ENCODE measurements around the gene KCNAB2. TPM values are rescaled to one million over a fixed set of nuclear protein-coding genes. Genes with fewer than 3 reads are reported as not detected.
A peak's percentile ranks its signal among the peaks of the same experiment; 100 is the strongest.

The KCNAB2 gene
- total RNA-seq, 1 experiment from 2014 or later, result 11.0 TPM

DNA sequence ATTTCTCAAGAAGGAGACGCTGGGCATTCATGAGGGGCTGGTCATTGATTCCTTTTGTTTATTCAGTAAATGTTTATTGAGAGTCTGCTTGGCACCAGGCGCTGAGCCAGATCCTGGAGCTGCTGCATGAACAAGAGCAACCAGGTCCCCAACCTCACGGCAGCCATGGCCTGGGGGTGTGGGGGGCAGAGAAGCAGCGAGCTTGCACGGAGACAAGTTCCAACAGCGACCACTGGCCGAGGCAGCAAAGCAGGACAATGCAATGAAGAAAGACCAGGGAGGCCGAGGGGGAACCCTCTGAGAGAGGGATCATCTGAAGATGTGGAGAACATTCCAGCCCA is 7.5 kb downstream of the KCNAB2 start:
- TF ChIP-seq, protein P1, sequence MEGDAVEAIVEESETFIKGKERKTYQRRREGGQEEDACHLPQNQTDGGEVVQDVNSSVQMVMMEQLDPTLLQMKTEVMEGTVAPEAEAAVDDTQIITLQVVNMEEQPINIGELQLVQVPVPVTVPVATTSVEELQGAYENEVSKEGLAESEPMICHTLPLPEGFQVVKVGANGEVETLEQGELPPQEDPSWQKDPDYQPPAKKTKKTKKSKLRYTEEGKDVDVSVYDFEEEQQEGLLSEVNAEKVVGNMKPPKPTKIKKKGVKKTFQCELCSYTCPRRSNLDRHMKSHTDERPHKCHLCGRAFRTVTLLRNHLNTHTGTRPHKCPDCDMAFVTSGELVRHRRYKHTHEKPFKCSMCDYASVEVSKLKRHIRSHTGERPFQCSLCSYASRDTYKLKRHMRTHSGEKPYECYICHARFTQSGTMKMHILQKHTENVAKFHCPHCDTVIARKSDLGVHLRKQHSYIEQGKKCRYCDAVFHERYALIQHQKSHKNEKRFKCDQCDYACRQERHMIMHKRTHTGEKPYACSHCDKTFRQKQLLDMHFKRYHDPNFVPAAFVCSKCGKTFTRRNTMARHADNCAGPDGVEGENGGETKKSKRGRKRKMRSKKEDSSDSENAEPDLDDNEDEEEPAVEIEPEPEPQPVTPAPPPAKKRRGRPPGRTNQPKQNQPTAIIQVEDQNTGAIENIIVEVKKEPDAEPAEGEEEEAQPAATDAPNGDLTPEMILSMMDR (IDR thresholded peaks at IDR 0.05; ENCODE audit: insufficient read depth in 1 of 2, low read depth in 1 of 2, low read length in 1 of 2, severe bottlenecking in 1 of 2, unreplicated experiment in 1 of 2), result peak in 1 of 2 experiments; percentile 2
- BruUV-seq (replicated peaks), result no TSS peak
- no peaks in the 10 kb centered on the region for H3K9me3 ChIP-seq
- DNase-seq, result no peak
- intact Hi-C loops (cut with micrococcal nuclease; ENCODE audit: unreplicated experiment), result loop anchor here (2.0 kb wide), 1 partner anchor 108 kb away; no protein-coding TSS in a partner anchor
- Mint-ChIP-seq H3K36me3 (ENCODE audit: insufficient read depth, unreplicated experiment) (peaks cover 8% of the 10 kb centered on the region), H3K4me1 (ENCODE audit: low read depth, unreplicated experiment) (no peaks in the 10 kb centered on the region), H3K27me3 (ENCODE audit: insufficient read depth, unreplicated experiment) (no peaks in the 10 kb centered on the region), H3K9me3 (ENCODE audit: unreplicated experiment) (no peaks in the 10 kb centered on the region), H3K4me3 (ENCODE audit: unreplicated experiment) (no peak overlapping the region), H3K27ac (ENCODE audit: unreplicated experiment) (no peak overlapping the region)
- no peak overlapping the region for H3K4me3 ChIP-seq (ENCODE audit: low read depth, low read length)
- CTCF ChIA-PET, result interaction anchor here (0.6 to 1.5 kb wide), 4 partner anchors 60 to 1705 kb away, joined by 3 to 15 read pairs (median 6); no protein-coding TSS in a partner anchor
- H3K4me1 ChIP-seq, result no peaks in the 10 kb centered on the region
- POLR2A ChIA-PET, result interaction anchor here (0.5 kb wide), 1 partner anchor 62 kb away, joined by 3 read pairs; no protein-coding TSS in a partner anchor
- no peaks in the 10 kb centered on the region for H3K36me3 ChIP-seq (ENCODE audit: control insufficient read depth, insufficient read depth, low read length)
- H3K27me3 ChIP-seq (replicated peaks; ENCODE audit: control insufficient read depth, insufficient read depth, low read length), result no peaks in the 10 kb centered on the region

GRCh38 chr1:6054596-6054995 is 8.9 kb downstream of the KCNAB2 start:
- Mint-ChIP-seq H3K4me3 (ENCODE audit: unreplicated experiment) (no peak overlapping the region), H3K36me3 (ENCODE audit: insufficient read depth, unreplicated experiment) (peaks cover 13% of the 10 kb centered on the region), H3K4me1 (ENCODE audit: low read depth, unreplicated experiment) (no peaks in the 10 kb centered on the region), H3K27me3 (ENCODE audit: insufficient read depth, unreplicated experiment) (no peaks in the 10 kb centered on the region), H3K27ac (ENCODE audit: unreplicated experiment) (no peak overlapping the region), H3K9me3 (ENCODE audit: unreplicated experiment) (no peaks in the 10 kb centered on the region)
- ChIA-PET POLR2A (no interaction called here), CTCF (no interaction called here)
- Histone ChIP-seq H3K9me3 (no peaks in the 10 kb centered on the region), H3K4me1 (no peaks in the 10 kb centered on the region), H3K36me3 (ENCODE audit: control insufficient read depth, insufficient read depth, low read length) (no peaks in the 10 kb centered on the region), H3K27me3 (replicated peaks; ENCODE audit: control insufficient read depth, insufficient read depth, low read length) (no peaks in the 10 kb centered on the region), H3K4me3 (ENCODE audit: low read depth, low read length) (no peak overlapping the region)
- BruUV-seq (replicated peaks), result no TSS peak
- intact Hi-C loops (cut with micrococcal nuclease; ENCODE audit: unreplicated experiment), result no loop called here
- TF ChIP-seq, protein P1 (IDR thresholded peaks at IDR 0.05; ENCODE audit: insufficient read depth in 1 of 2, low read depth in 1 of 2, low read length in 1 of 2, severe bottlenecking in 1 of 2, unreplicated experiment in 1 of 2), result no peak
- DNase-seq, result no peak

- H3K9me3 ChIP-seq, result no peaks in the 10 kb centered on the region
- H3K4me3 ChIP-seq (ENCODE audit: low read depth, low read length), result no peak overlapping the region
- no peaks in the 10 kb centered on the region for H3K27me3 ChIP-seq (replicated peaks; ENCODE audit: control insufficient read depth, insufficient read depth, low read length)
- TF ChIP-seq, protein P1 (IDR thresholded peaks at IDR 0.05; ENCODE audit: insufficient read depth in 1 of 2, low read depth in 1 of 2, low read length in 1 of 2, severe bottlenecking in 1 of 2, unreplicated experiment in 1 of 2), result no peak
- Mint-ChIP-seq H3K4me3 (ENCODE audit: unreplicated experiment) (no peak overlapping the region), H3K4me1 (ENCODE audit: low read depth, unreplicated experiment) (no peaks in the 10 kb centered on the region), H3K36me3 (ENCODE audit: insufficient read depth, unreplicated experiment) (peaks cover 13% of the 10 kb centered on the region), H3K9me3 (ENCODE audit: unreplicated experiment) (no peaks in the 10 kb centered on the region), H3K27me3 (ENCODE audit: insufficient read depth, unreplicated experiment) (no peaks in the 10 kb centered on the region), H3K27ac (ENCODE audit: unreplicated experiment) (no peak overlapping the region)
- no peak for DNase-seq
- ChIA-PET POLR2A (no interaction called here), CTCF (interaction anchor here (1.3 kb wide), 1 partner anchor 23 kb away, joined by 3 read pairs; no protein-coding TSS in a partner anchor)
- H3K36me3 ChIP-seq (ENCODE audit: control insufficient read depth, insufficient read depth, low read length), result no peaks in the 10 kb centered on the region
- H3K4me1 ChIP-seq, result no peaks in the 10 kb centered on the region
- no TSS peak for BruUV-seq (replicated peaks)
- intact Hi-C loops (cut with micrococcal nuclease; ENCODE audit: unreplicated experiment), result no loop called here
These were observed 10.9 kb downstream of the KCNAB2 start for GRCh38 chr1:6056572-6056948.
